ENCODE measurements around the gene ARL5B.
A peak's percentile ranks its signal among the peaks of the same experiment; 100 is the strongest.
"Not testable (repeated sequence)": the region's sequence is repeated elsewhere in the genome, so short reads cannot be mapped to it uniquely, and the experiment has no call there.

The ARL5B gene

GRCh38 chr10:18659125-18659818 is at the start of gene ARL5B:
Gene ARL5B, plus strand, starts transcription at chr10:18659431. Its CDS starts 207 bp downstream, at chr10:18659638.
- peak; percentile 99 to 100 for DNase-seq (ENCODE audit: low read depth in 2 of 2)
- TF ChIP-seq CTCF (IDR thresholded peaks at IDR 0.05; ENCODE audit: low read depth, low read length): no peak
- peak within 1 kb of the TSS; percentile 87 to 98 for H3K4me3 ChIP-seq (replicated peaks in 1 of 2; ENCODE audit: low read depth in 2 of 2, low read length in 2 of 2)

- DNase-seq (ENCODE audit: low read depth in 2 of 2): peak; percentile 87 to 94
- TF ChIP-seq CTCF (IDR thresholded peaks at IDR 0.05; ENCODE audit: low read depth, low read length): no peak
These were observed 48.7 kb upstream of the ARL5B start for GRCh38 chr10:18610517-18610916.

GRCh38 chr10:18611168-18611567 is 48.1 kb upstream of the ARL5B start:
- DNase-seq (ENCODE audit: low read depth in 2 of 2): no peak
- no peak overlapping the region for H3K4me3 ChIP-seq (replicated peaks in 1 of 2; ENCODE audit: low read depth in 2 of 2, low read length in 2 of 2)
- TF ChIP-seq CTCF (IDR thresholded peaks at IDR 0.05; ENCODE audit: low read depth, low read length): no peak

More at GRCh38 chr10:18610517-18610916, 48.7 kb upstream of the ARL5B start:
- no peak overlapping the region for H3K4me3 ChIP-seq (replicated peaks in 1 of 2; ENCODE audit: low read depth in 2 of 2, low read length in 2 of 2)

GRCh38 chr10:18615618-18616017 is 43.6 kb upstream of the ARL5B start:
- TF ChIP-seq CTCF (IDR thresholded peaks at IDR 0.05; ENCODE audit: low read depth, low read length): no peak
- peak in 1 of 2 donors; percentile 46 for DNase-seq (ENCODE audit: low read depth in 2 of 2)
- no peak overlapping the region for H3K4me3 ChIP-seq (replicated peaks in 1 of 2; ENCODE audit: low read depth in 2 of 2, low read length in 2 of 2)

- no peak for TF ChIP-seq CTCF (IDR thresholded peaks at IDR 0.05; ENCODE audit: low read depth, low read length)
- H3K4me3 ChIP-seq (replicated peaks in 1 of 2; ENCODE audit: low read depth in 2 of 2, low read length in 2 of 2): no peak overlapping the region
- peak; percentile 21 to 22 for DNase-seq (ENCODE audit: low read depth in 2 of 2)
These were observed 42.9 kb upstream of the ARL5B start for GRCh38 chr10:18616337-18616736.

GRCh38 chr10:18619016-18619415 is 40.2 kb upstream of the ARL5B start:
- H3K4me3 ChIP-seq (replicated peaks in 1 of 2; ENCODE audit: low read depth in 2 of 2, low read length in 2 of 2): no peak overlapping the region
- TF ChIP-seq CTCF (IDR thresholded peaks at IDR 0.05; ENCODE audit: low read depth, low read length): no peak
- peak in 1 of 2 donors; percentile 31 for DNase-seq (ENCODE audit: low read depth in 2 of 2)

- TF ChIP-seq CTCF (IDR thresholded peaks at IDR 0.05; ENCODE audit: low read depth, low read length): no peak
- DNase-seq (ENCODE audit: low read depth in 2 of 2): no peak
- H3K4me3 ChIP-seq (replicated peaks in 1 of 2; ENCODE audit: low read depth in 2 of 2, low read length in 2 of 2): no peak overlapping the region
These were observed 38.4 kb upstream of the ARL5B start for GRCh38 chr10:18620856-18621255.

GRCh38 chr10:18623671-18624070 is 35.6 kb upstream of the ARL5B start:
- H3K4me3 ChIP-seq (replicated peaks in 1 of 2; ENCODE audit: low read depth in 2 of 2, low read length in 2 of 2): not testable (repeated sequence)

More at GRCh38 chr10:18623671-18624070, 35.6 kb upstream of the ARL5B start:
- peak; percentile 15 to 65 for DNase-seq (ENCODE audit: low read depth in 2 of 2)

Data from cardiac fibroblast (primary cell).